ENCODE data around the gene ZP4. TPM values are rescaled to one million over a fixed set of nuclear protein-coding genes. Genes with fewer than 3 reads are reported as not detected.

Gene ZP4
- total and polyA plus RNA-seq, 4 donors, result not detected

DNA sequence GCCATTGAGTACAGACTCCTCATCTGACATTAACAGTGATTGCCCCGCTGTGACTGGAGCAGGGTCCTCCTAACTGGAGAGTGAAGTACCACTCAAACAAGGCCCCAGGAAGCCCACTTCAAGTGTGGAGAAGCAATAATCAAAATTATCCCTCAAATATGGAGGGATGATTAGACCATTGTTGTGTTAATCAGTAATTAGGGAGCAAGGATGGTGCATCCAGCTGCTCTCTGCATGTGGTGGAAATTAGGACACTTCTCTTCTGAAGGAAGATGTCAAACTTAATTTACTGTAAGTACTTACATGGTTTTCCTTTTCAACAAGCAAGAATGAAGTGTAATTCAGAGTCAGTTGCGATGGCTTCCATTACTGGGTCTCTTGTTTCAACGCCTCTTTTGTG lies 3.4 kb upstream of the ZP4 start:
- Histone ChIP-seq H3K9ac (ENCODE audit: insufficient read depth in 1 of 2, low read length in 2 of 2) (no peak overlapping the region), H3K27ac (ENCODE audit: low read depth in 1 of 2, low read length in 1 of 2) (no peak overlapping the region), H3K27me3 (ENCODE audit: control insufficient read depth in 3 of 3, insufficient read depth in 3 of 3, low read length in 2 of 3) (no peaks in the 10 kb centered on the region), H3K4me3 (no peak overlapping the region), H3K4me1 (ENCODE audit: control insufficient read depth in 5 of 5, insufficient read depth in 5 of 5, low read length in 5 of 5) (no peaks in the 10 kb centered on the region), H3K9me3 (ENCODE audit: control insufficient read depth in 4 of 4, insufficient read depth in 3 of 4, low read length in 3 of 4) (peaks cover 0 to 1% (median 0%) of the 10 kb centered on the region in 4 donors), H3K36me3 (ENCODE audit: control insufficient read depth in 4 of 4, insufficient read depth in 4 of 4, low read length in 4 of 4) (no peaks in the 10 kb centered on the region)
- 92 to 94% methylated on average over 3 of the region's 3 CpGs for WGBS, 2 donors
- ATAC-seq (ENCODE audit: insufficient read depth, low FRiP score) (no peak), DNase-seq (no peak)
- TF ChIP-seq, protein P1, sequence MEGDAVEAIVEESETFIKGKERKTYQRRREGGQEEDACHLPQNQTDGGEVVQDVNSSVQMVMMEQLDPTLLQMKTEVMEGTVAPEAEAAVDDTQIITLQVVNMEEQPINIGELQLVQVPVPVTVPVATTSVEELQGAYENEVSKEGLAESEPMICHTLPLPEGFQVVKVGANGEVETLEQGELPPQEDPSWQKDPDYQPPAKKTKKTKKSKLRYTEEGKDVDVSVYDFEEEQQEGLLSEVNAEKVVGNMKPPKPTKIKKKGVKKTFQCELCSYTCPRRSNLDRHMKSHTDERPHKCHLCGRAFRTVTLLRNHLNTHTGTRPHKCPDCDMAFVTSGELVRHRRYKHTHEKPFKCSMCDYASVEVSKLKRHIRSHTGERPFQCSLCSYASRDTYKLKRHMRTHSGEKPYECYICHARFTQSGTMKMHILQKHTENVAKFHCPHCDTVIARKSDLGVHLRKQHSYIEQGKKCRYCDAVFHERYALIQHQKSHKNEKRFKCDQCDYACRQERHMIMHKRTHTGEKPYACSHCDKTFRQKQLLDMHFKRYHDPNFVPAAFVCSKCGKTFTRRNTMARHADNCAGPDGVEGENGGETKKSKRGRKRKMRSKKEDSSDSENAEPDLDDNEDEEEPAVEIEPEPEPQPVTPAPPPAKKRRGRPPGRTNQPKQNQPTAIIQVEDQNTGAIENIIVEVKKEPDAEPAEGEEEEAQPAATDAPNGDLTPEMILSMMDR (IDR thresholded peaks at IDR 0.05; ENCODE audit: control extremely low read depth, extremely low read depth), result no peak

DNA sequence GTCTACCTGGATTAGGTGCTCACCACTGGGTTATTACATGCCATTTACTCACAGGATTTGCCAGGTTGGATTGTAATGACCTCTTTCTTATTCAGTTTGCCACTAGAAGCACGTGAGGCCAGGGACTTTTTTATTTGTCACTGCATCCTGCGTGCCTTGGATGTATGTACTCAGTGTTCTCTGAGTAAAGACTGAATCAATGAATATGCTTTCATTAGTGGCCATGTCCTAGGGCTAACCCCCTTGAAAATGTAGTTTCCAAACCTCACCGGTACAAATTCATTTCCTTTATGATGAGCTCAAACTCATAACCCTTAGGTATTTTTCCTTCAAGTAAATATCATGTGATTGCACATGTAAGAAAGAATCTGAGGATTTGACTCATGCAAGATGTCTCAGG lies 1.3 kb upstream of the ZP4 start:
- no peak overlapping the region for H3K9ac ChIP-seq (ENCODE audit: insufficient read depth in 1 of 2, low read length in 2 of 2)
- H3K4me1 ChIP-seq (ENCODE audit: control insufficient read depth in 5 of 5, insufficient read depth in 5 of 5, low read length in 5 of 5), result no peaks in the 10 kb centered on the region
- WGBS, 2 donors, result 80 to 83% methylated on average over 3 of the region's 3 CpGs
- no peak overlapping the region for H3K4me3 ChIP-seq
- ATAC-seq (ENCODE audit: insufficient read depth, low FRiP score), result no peak
- no peak for DNase-seq
- H3K36me3 ChIP-seq (ENCODE audit: control insufficient read depth in 4 of 4, insufficient read depth in 4 of 4, low read length in 4 of 4), result no peaks in the 10 kb centered on the region
- no peaks in the 10 kb centered on the region for H3K27me3 ChIP-seq (ENCODE audit: control insufficient read depth in 3 of 3, insufficient read depth in 3 of 3, low read length in 2 of 3)
- H3K27ac ChIP-seq (ENCODE audit: low read depth in 1 of 2, low read length in 1 of 2), result no peak overlapping the region
- peaks cover 0 to 1% (median 0%) of the 10 kb centered on the region in 4 donors for H3K9me3 ChIP-seq (ENCODE audit: control insufficient read depth in 4 of 4, insufficient read depth in 3 of 4, low read length in 3 of 4)
- TF ChIP-seq, protein P1 (IDR thresholded peaks at IDR 0.05; ENCODE audit: control extremely low read depth, extremely low read depth), result no peak

DNA sequence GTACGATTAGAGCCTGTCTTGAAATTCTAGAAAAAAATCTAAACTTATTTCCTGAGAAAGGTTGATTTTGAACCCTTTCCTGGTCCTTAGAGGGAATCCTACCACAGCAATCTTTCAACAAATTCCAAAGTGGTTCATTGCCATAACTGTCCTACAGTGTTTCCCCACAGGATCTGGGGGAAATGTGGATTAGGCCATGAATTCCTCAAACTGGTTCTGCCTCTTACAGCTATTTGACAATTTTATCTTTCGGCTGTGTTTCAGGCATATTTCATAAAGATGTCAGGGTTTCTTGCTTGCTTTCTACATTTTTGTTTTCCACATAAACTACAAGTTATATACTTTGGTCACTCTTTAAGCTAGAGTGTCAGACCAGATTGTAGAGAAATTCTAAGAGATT lies 544 bp upstream of the ZP4 start:
- DNase-seq, result no peak
- no peaks in the 10 kb centered on the region for H3K4me1 ChIP-seq (ENCODE audit: control insufficient read depth in 5 of 5, insufficient read depth in 5 of 5, low read length in 5 of 5)
- TF ChIP-seq, protein P1 (IDR thresholded peaks at IDR 0.05; ENCODE audit: control extremely low read depth, extremely low read depth), result no peak
- no peak overlapping the region for H3K27ac ChIP-seq (ENCODE audit: low read depth in 1 of 2, low read length in 1 of 2)
- 71 to 76% methylated on average over 2 of the region's 2 CpGs for WGBS, 2 donors
- no peak overlapping the region for H3K4me3 ChIP-seq
- H3K36me3 ChIP-seq (ENCODE audit: control insufficient read depth in 4 of 4, insufficient read depth in 4 of 4, low read length in 4 of 4), result no peaks in the 10 kb centered on the region
- peaks cover 0 to 1% (median 0%) of the 10 kb centered on the region in 4 donors for H3K9me3 ChIP-seq (ENCODE audit: control insufficient read depth in 4 of 4, insufficient read depth in 3 of 4, low read length in 3 of 4)
- H3K27me3 ChIP-seq (ENCODE audit: control insufficient read depth in 3 of 3, insufficient read depth in 3 of 3, low read length in 2 of 3), result no peaks in the 10 kb centered on the region
- no peak for ATAC-seq (ENCODE audit: insufficient read depth, low FRiP score)
- H3K9ac ChIP-seq (ENCODE audit: insufficient read depth in 1 of 2, low read length in 2 of 2), result no peak overlapping the region

DNA sequence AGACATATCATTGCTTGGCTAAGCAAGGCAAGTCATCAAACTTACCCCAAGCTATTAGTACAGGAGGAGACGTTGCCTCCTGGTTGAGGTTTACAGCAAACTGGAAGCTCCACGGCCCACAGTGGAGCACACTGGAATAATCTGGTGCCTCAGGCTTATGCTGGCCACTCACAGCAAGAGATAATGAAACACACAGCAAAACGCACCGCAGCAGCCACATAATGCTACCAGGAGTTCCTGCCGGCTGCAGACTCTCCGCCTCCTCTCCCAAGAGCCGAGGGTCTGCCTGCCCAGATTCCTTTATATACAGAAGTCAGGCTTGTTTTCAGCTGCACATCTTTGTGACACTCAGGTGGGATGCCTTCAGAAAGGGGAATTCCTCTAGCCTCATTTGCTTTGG lies 306 bp downstream of the ZP4 start:
- H3K4me1 ChIP-seq (ENCODE audit: control insufficient read depth in 5 of 5, insufficient read depth in 5 of 5, low read length in 5 of 5), result no peaks in the 10 kb centered on the region
- ATAC-seq (ENCODE audit: insufficient read depth, low FRiP score) (no peak), DNase-seq (no peak)
- H3K9ac ChIP-seq (ENCODE audit: insufficient read depth in 1 of 2, low read length in 2 of 2), result no peak overlapping the region
- H3K9me3 ChIP-seq (ENCODE audit: control insufficient read depth in 4 of 4, insufficient read depth in 3 of 4, low read length in 3 of 4), result peaks cover 0 to 1% (median 0%) of the 10 kb centered on the region in 4 donors
- no peaks in the 10 kb centered on the region for H3K36me3 ChIP-seq (ENCODE audit: control insufficient read depth in 4 of 4, insufficient read depth in 4 of 4, low read length in 4 of 4)
- no peak overlapping the region for H3K27ac ChIP-seq (ENCODE audit: low read depth in 1 of 2, low read length in 1 of 2)
- no peak overlapping the region for H3K4me3 ChIP-seq
- TF ChIP-seq, protein P1 (IDR thresholded peaks at IDR 0.05; ENCODE audit: control extremely low read depth, extremely low read depth), result no peak
- 80 to 84% methylated on average over 7 of the region's 7 CpGs for WGBS, 2 donors
- no peaks in the 10 kb centered on the region for H3K27me3 ChIP-seq (ENCODE audit: control insufficient read depth in 3 of 3, insufficient read depth in 3 of 3, low read length in 2 of 3)
